H9 (cell line): Measurements from ENCODE around the gene AP2M1. TPM values are rescaled to one million over a fixed set of nuclear protein-coding genes. Genes with fewer than 3 reads are reported as not detected.

Source experiments
- DNase-seq: peaks from one replicate; pipeline ENCODE4 v3.0.0-alpha.2; 2017
- H2AFZ ChIP-seq: one replicate; pipeline ENCODE4 v1.6.1; 2013; ENCODE audit warnings: mild to moderate bottlenecking, low read length, control low read depth, moderate library complexity
- H2AK5ac ChIP-seq: 2 replicates; pipeline ENCODE4 v1.6.1; 2013; ENCODE audit warnings: low read length, control low read depth, mixed read lengths; ENCODE audit not compliant: insufficient read length
- H2BK120ac ChIP-seq: one replicate; pipeline ENCODE4 v1.6.1; 2013; ENCODE audit warnings: low read depth, mild to moderate bottlenecking, low read length, control low read depth, inconsistent platforms; ENCODE audit not compliant: poor library complexity, severe bottlenecking
- H2BK12ac ChIP-seq: 2 replicates; pipeline ENCODE4 v1.6.1; 2013; ENCODE audit warnings: low read length, control low read depth, mixed read lengths, low read depth; ENCODE audit not compliant: insufficient read length
- H2BK15ac ChIP-seq: 2 replicates; pipeline ENCODE4 v1.6.1; 2013; ENCODE audit warnings: low read depth, low read length, control low read depth
- H2BK20ac ChIP-seq: one replicate; pipeline ENCODE4 v1.6.1; 2013; ENCODE audit warnings: low read depth, mild to moderate bottlenecking, low read length, control low read depth, inconsistent platforms; ENCODE audit not compliant: poor library complexity, severe bottlenecking
- H2BK5ac ChIP-seq: 2 replicates; pipeline ENCODE4 v1.6.1; 2013; ENCODE audit warnings: low read length, control low read depth, mixed read lengths; ENCODE audit not compliant: insufficient read length
- H3K14ac ChIP-seq: 2 replicates; pipeline ENCODE4 v1.6.1; 2013; ENCODE audit warnings: low read length, control low read depth; ENCODE audit not compliant: insufficient read depth
- H3K18ac ChIP-seq: 2 replicates; pipeline ENCODE4 v1.6.1; 2013; ENCODE audit warnings: low read depth, mild to moderate bottlenecking, mixed read lengths, low read length, control low read depth; ENCODE audit not compliant: insufficient read length
- H3K23ac ChIP-seq: 2 replicates; pipeline ENCODE4 v1.6.1; 2013; ENCODE audit warnings: low read length, control low read depth, mixed read lengths, low read depth; ENCODE audit not compliant: insufficient read length
- H3K23me2 ChIP-seq: 2 replicates; pipeline ENCODE4 v1.6.1; 2013; ENCODE audit warnings: low read depth, mild to moderate bottlenecking, mixed read lengths, low read length, control low read depth; ENCODE audit not compliant: insufficient read length, poor library complexity, severe bottlenecking
- H3K27ac ChIP-seq: 2 replicates; pipeline ENCODE4 v1.5.1; 2013; ENCODE audit warnings: low read length, control low read depth, mixed read lengths, low read depth; ENCODE audit not compliant: insufficient read length
- H3K27me3 ChIP-seq: 2 replicates; pipeline ENCODE4 v1.6.1; 2013; ENCODE audit warnings: low read length, control low read depth, inconsistent platforms; ENCODE audit not compliant: insufficient read depth
- H3K4ac ChIP-seq: 2 replicates; pipeline ENCODE4 v1.6.1; 2013; ENCODE audit warnings: low read depth, mild to moderate bottlenecking, control low read depth, inconsistent platforms, low read length, moderate library complexity
- H3K4me1 ChIP-seq: 2 replicates; pipeline ENCODE4 v1.6.1; 2013; ENCODE audit warnings: low read length, control low read depth, inconsistent platforms; ENCODE audit not compliant: insufficient read depth
- H3K4me2 ChIP-seq: 2 replicates; pipeline ENCODE4 v1.6.1; 2013; ENCODE audit warnings: low read length, control low read depth, mixed read lengths; ENCODE audit not compliant: insufficient read length, insufficient read depth
- H3K56ac ChIP-seq: 2 replicates; pipeline ENCODE4 v1.6.1; 2013; ENCODE audit warnings: low read depth, mild to moderate bottlenecking, mixed read lengths, low read length, control low read depth; ENCODE audit not compliant: insufficient read length
- H3K79me1 ChIP-seq: 2 replicates; pipeline ENCODE4 v1.6.1; 2013; ENCODE audit warnings: low read depth, mild to moderate bottlenecking, moderate library complexity, low read length, control low read depth, inconsistent platforms; ENCODE audit not compliant: insufficient read depth, poor library complexity, severe bottlenecking
- H3K79me2 ChIP-seq: 2 replicates; pipeline ENCODE4 v1.6.1; 2013; ENCODE audit warnings: low read length, control low read depth, inconsistent platforms; ENCODE audit not compliant: insufficient read depth
- H3K9ac ChIP-seq: 2 replicates; pipeline ENCODE4 v1.6.1; 2013; ENCODE audit warnings: low read length, control low read depth, mixed read lengths; ENCODE audit not compliant: insufficient read length; ENCODE audit errors: extremely low read depth
- H3K9me3 ChIP-seq: one replicate; pipeline ENCODE4 v1.6.1; 2013; ENCODE audit warnings: low read depth, low read length, inconsistent platforms; ENCODE audit not compliant: control insufficient read depth
- H3T11ph ChIP-seq: one replicate; pipeline ENCODE4 v1.6.1; 2013; ENCODE audit warnings: mild to moderate bottlenecking, low read length, control low read depth, inconsistent platforms
- H4K20me1 ChIP-seq: one replicate; pipeline ENCODE4 v1.6.1; 2013; ENCODE audit not compliant: control insufficient read depth, insufficient read length, insufficient read depth
- H4K5ac ChIP-seq: 2 replicates; pipeline ENCODE4 v1.6.1; 2013; ENCODE audit warnings: low read depth, mild to moderate bottlenecking, mixed read lengths, low read length, control low read depth; ENCODE audit not compliant: insufficient read length
- H4K8ac ChIP-seq: replicated peaks from 2 replicates; pipeline ENCODE4 v1.6.1; 2013; ENCODE audit warnings: low read length, control low read depth, mixed read lengths, low read depth; ENCODE audit not compliant: insufficient read length
- H4K91ac ChIP-seq: 2 replicates; pipeline ENCODE4 v1.6.1; 2013; ENCODE audit warnings: low read depth, mild to moderate bottlenecking, moderate library complexity, mixed read lengths, low read length, control low read depth; ENCODE audit not compliant: insufficient read length
- H3K27ac Mint-ChIP-seq, 3 experiments: 2 replicates in 2 of 3; 3 replicates in 1 of 3; pipeline ENCODE4 v1.8.0; 2020 to 2021; ENCODE audit warnings: mixed read lengths in 3 of 3, mild to moderate bottlenecking in 1 of 3, moderate library complexity in 1 of 3
- H3K27me3 Mint-ChIP-seq: 2 replicates; pipeline ENCODE4 v1.8.0; 2021; ENCODE audit warnings: low read depth, mild to moderate bottlenecking, moderate library complexity, mixed read lengths
- H3K36me3 Mint-ChIP-seq, 3 experiments: 2 replicates in 2 of 3; 3 replicates in 1 of 3; pipeline ENCODE4 v1.8.0; 2020 to 2021; ENCODE audit warnings: low read depth in 3 of 3, mixed read lengths in 3 of 3; ENCODE audit not compliant: insufficient read depth in 1 of 3
- H3K4me1 Mint-ChIP-seq, 2 experiments: 2 replicates each; pipeline ENCODE4 v1.8.0; 2020; ENCODE audit warnings: mixed read lengths in 2 of 2
- H3K4me3 Mint-ChIP-seq, 2 experiments: 2 replicates in 1 of 2; 3 replicates in 1 of 2; pipeline ENCODE4 v1.8.0; 2020 to 2021; ENCODE audit warnings: mild to moderate bottlenecking in 2 of 2, mixed read lengths in 2 of 2, moderate library complexity in 1 of 2
- H3K9me3 Mint-ChIP-seq, 2 experiments: 2 replicates in 1 of 2; 3 replicates in 1 of 2; pipeline ENCODE4 v1.8.0; 2020; ENCODE audit warnings: mild to moderate bottlenecking in 2 of 2, mixed read lengths in 2 of 2, moderate library complexity in 1 of 2
- WGBS: extraction: QIAGEN DNeasy Blood & Tissue Kit; methylation state at CpG from one replicate; pipeline ENCODE4 v1.1.7; 2013; ENCODE audit warnings: missing lambda C conversion rate, low lambda C conversion rate, mixed read lengths; ENCODE audit not compliant: insufficient read length; ENCODE audit errors: extremely low coverage; 5-methylcytosine and 5-hydroxymethylcytosine counted together
- total RNA-seq: library from RNA; stranded (reverse); gene quantifications from 2 replicates; pipeline ENCODE4 v1.2.1, GENCODE V29; 2021
- TF ChIP-seq, protein P1 (sequence below): fragments of 200-600 bp; sonication (generic); conservative IDR thresholded peaks from 3 replicates; pipeline ENCODE4 v1.8.0; 2021; ENCODE audit warnings: antibody characterized with exemption, mild to moderate bottlenecking

The AP2M1 gene
- total RNA-seq, 1 experiment from 2014 or later, result 443 TPM

- Mint-ChIP-seq H3K9me3 (no peaks in the 10 kb centered on the region), H3K36me3 (peaks cover 37 to 80% (median 78%) of the 10 kb centered on the region in 3 experiments), H3K27me3 (no peaks in the 10 kb centered on the region), H3K4me3 (no peak overlapping the region; a peak in 1 of 5 replicates), H3K27ac (no peak overlapping the region), H3K4me1 (peaks cover 0 to 5% of the 10 kb centered on the region in 2 experiments; a peak in 3 of 4 replicates)
- Histone ChIP-seq H3K23ac (no peak overlapping the region), H4K20me1 (no peaks in the 10 kb centered on the region), H2BK15ac (no peak overlapping the region), H3K79me2 (no peaks in the 10 kb centered on the region), H3K4me2 (no peak overlapping the region), H3K27ac (no peak overlapping the region), H4K91ac (no peak overlapping the region), H3K4me1 (no peaks in the 10 kb centered on the region), H2BK20ac (no peak overlapping the region), H3K9ac (no peak overlapping the region), H2BK12ac (no peak overlapping the region), H3K23me2 (no peaks in the 10 kb centered on the region), H2BK120ac (no peak overlapping the region), H2BK5ac (no peak overlapping the region), H3K18ac (no peak overlapping the region), H3K9me3 (no peaks in the 10 kb centered on the region), H3K27me3 (no peaks in the 10 kb centered on the region), H4K5ac (no peak overlapping the region), H3K79me1 (no peaks in the 10 kb centered on the region), H2AFZ (no peak overlapping the region), H3K4ac (no peak overlapping the region), H3K56ac (no peak overlapping the region), H2AK5ac (no peak overlapping the region), H3K14ac (no peak overlapping the region), H4K8ac (no peak overlapping the region), H3T11ph (no peak overlapping the region)
- DNase-seq, result no peak
- no CpG with 5 or more reads among the region's 6 CpGs for WGBS
- TF ChIP-seq, protein P1, sequence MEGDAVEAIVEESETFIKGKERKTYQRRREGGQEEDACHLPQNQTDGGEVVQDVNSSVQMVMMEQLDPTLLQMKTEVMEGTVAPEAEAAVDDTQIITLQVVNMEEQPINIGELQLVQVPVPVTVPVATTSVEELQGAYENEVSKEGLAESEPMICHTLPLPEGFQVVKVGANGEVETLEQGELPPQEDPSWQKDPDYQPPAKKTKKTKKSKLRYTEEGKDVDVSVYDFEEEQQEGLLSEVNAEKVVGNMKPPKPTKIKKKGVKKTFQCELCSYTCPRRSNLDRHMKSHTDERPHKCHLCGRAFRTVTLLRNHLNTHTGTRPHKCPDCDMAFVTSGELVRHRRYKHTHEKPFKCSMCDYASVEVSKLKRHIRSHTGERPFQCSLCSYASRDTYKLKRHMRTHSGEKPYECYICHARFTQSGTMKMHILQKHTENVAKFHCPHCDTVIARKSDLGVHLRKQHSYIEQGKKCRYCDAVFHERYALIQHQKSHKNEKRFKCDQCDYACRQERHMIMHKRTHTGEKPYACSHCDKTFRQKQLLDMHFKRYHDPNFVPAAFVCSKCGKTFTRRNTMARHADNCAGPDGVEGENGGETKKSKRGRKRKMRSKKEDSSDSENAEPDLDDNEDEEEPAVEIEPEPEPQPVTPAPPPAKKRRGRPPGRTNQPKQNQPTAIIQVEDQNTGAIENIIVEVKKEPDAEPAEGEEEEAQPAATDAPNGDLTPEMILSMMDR, result no peak
These were observed 8.0 kb upstream of the AP2M1 start for GRCh38 chr3:184166671-184167070.
